ENCODE results near the gene MYH7.
"Not testable (repeated sequence)": the region's sequence is repeated elsewhere in the genome, so short reads cannot be mapped to it uniquely, and the experiment has no call there.

MYH7 gene

GRCh38 chr14:23417269-23417668, 18.2 kb downstream of the MYH7 start:
- not testable (repeated sequence) for H3K9ac ChIP-seq (ENCODE audit: low read length in 5 of 5); H3K4me3 ChIP-seq (ENCODE audit: low read depth in 1 of 5, low read length in 5 of 5); H3K27ac ChIP-seq (ENCODE audit: low read depth, low read length); H3K9me3 ChIP-seq (ENCODE audit: control insufficient read depth in 5 of 5, low read length in 5 of 5); H3K27me3 ChIP-seq (ENCODE audit: control insufficient read depth in 5 of 5, insufficient read depth in 4 of 5, low read length in 5 of 5); H3K36me3 ChIP-seq (ENCODE audit: control insufficient read depth in 5 of 5, insufficient read depth in 5 of 5, low read length in 5 of 5); H3K4me1 ChIP-seq (ENCODE audit: control insufficient read depth in 5 of 5, insufficient read depth in 5 of 5, low read length in 5 of 5)

- no peak overlapping the region for H3K9ac ChIP-seq (ENCODE audit: low read length in 5 of 5)
- H3K9me3 ChIP-seq (ENCODE audit: control insufficient read depth in 5 of 5, low read length in 5 of 5), result no peaks in the 10 kb centered on the region
- H3K27me3 ChIP-seq (ENCODE audit: control insufficient read depth in 5 of 5, insufficient read depth in 4 of 5, low read length in 5 of 5), result peaks cover 0 to 8% (median 5%) of the 10 kb centered on the region in 5 donors
- H3K4me3 ChIP-seq (ENCODE audit: low read depth in 1 of 5, low read length in 5 of 5), result no peak overlapping the region
- no peaks in the 10 kb centered on the region for H3K4me1 ChIP-seq (ENCODE audit: control insufficient read depth in 5 of 5, insufficient read depth in 5 of 5, low read length in 5 of 5)
- no peaks in the 10 kb centered on the region for H3K36me3 ChIP-seq (ENCODE audit: control insufficient read depth in 5 of 5, insufficient read depth in 5 of 5, low read length in 5 of 5)
- no peak overlapping the region for H3K27ac ChIP-seq (ENCODE audit: low read depth, low read length)
Measured at GRCh38 chr14:23416801-23417200, 18.7 kb downstream of the MYH7 start.

GRCh38 chr14:23415821-23416778, 19.4 kb downstream of the MYH7 start:
- Histone ChIP-seq H3K4me1 (ENCODE audit: control insufficient read depth in 5 of 5, insufficient read depth in 5 of 5, low read length in 5 of 5) (no peaks in the 10 kb centered on the region), H3K27ac (ENCODE audit: low read depth, low read length) (no peak overlapping the region), H3K9me3 (ENCODE audit: control insufficient read depth in 5 of 5, low read length in 5 of 5) (no peaks in the 10 kb centered on the region), H3K9ac (ENCODE audit: low read length in 5 of 5) (no peak overlapping the region), H3K36me3 (ENCODE audit: control insufficient read depth in 5 of 5, insufficient read depth in 5 of 5, low read length in 5 of 5) (no peaks in the 10 kb centered on the region), H3K4me3 (ENCODE audit: low read depth in 1 of 5, low read length in 5 of 5) (no peak overlapping the region), H3K27me3 (ENCODE audit: control insufficient read depth in 5 of 5, insufficient read depth in 4 of 5, low read length in 5 of 5) (peaks cover 0 to 8% (median 5%) of the 10 kb centered on the region in 5 donors)

GRCh38 chr14:23414906-23415820, 20.3 kb downstream of the MYH7 start:
- H3K27me3 ChIP-seq (ENCODE audit: control insufficient read depth in 5 of 5, insufficient read depth in 4 of 5, low read length in 5 of 5), result peaks cover 0 to 7% (median 6%) of the 10 kb centered on the region in 5 donors
- H3K36me3 ChIP-seq (ENCODE audit: control insufficient read depth in 5 of 5, insufficient read depth in 5 of 5, low read length in 5 of 5), result no peaks in the 10 kb centered on the region
- no peak overlapping the region for H3K9ac ChIP-seq (ENCODE audit: low read length in 5 of 5)
- no peaks in the 10 kb centered on the region for H3K9me3 ChIP-seq (ENCODE audit: control insufficient read depth in 5 of 5, low read length in 5 of 5)
- no peak overlapping the region for H3K27ac ChIP-seq (ENCODE audit: low read depth, low read length)
- no peak overlapping the region for H3K4me3 ChIP-seq (ENCODE audit: low read depth in 1 of 5, low read length in 5 of 5)
- no peaks in the 10 kb centered on the region for H3K4me1 ChIP-seq (ENCODE audit: control insufficient read depth in 5 of 5, insufficient read depth in 5 of 5, low read length in 5 of 5)

DNA sequence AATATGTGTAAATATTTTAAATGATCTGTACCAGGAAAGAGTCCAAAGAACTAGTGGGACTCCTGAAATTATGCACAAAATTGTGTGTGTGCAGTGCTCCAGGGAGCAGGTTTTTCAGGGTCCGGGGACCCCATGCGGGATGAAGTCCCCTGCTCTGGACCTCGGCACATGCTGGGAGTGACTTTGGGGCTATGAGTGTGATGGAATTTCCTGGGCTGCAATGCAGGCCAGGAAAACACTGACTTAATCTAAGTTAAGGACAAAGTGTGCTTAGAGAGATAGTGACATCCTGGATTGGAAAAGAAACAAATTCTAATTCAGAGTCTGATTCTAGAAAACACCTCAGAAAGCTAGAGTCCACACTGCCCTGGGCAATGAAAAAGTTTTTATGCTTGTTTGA, 21.2 kb downstream of the MYH7 start:
- Histone ChIP-seq H3K9ac (ENCODE audit: low read length in 5 of 5) (no peak overlapping the region), H3K27ac (ENCODE audit: low read depth, low read length) (no peak overlapping the region), H3K9me3 (ENCODE audit: control insufficient read depth in 5 of 5, low read length in 5 of 5) (no peaks in the 10 kb centered on the region), H3K36me3 (ENCODE audit: control insufficient read depth in 5 of 5, insufficient read depth in 5 of 5, low read length in 5 of 5) (no peaks in the 10 kb centered on the region), H3K4me1 (ENCODE audit: control insufficient read depth in 5 of 5, insufficient read depth in 5 of 5, low read length in 5 of 5) (no peaks in the 10 kb centered on the region), H3K4me3 (ENCODE audit: low read depth in 1 of 5, low read length in 5 of 5) (no peak overlapping the region), H3K27me3 (ENCODE audit: control insufficient read depth in 5 of 5, insufficient read depth in 4 of 5, low read length in 5 of 5) (peaks cover 0 to 10% (median 6%) of the 10 kb centered on the region in 5 donors)

- H3K27me3 ChIP-seq (ENCODE audit: control insufficient read depth in 5 of 5, insufficient read depth in 4 of 5, low read length in 5 of 5), result peaks cover 0 to 10% (median 5%) of the 10 kb centered on the region in 5 donors
- H3K27ac ChIP-seq (ENCODE audit: low read depth, low read length), result no peak overlapping the region
- H3K9me3 ChIP-seq (ENCODE audit: control insufficient read depth in 5 of 5, low read length in 5 of 5), result no peaks in the 10 kb centered on the region
- no peaks in the 10 kb centered on the region for H3K4me1 ChIP-seq (ENCODE audit: control insufficient read depth in 5 of 5, insufficient read depth in 5 of 5, low read length in 5 of 5)
- no peak overlapping the region for H3K4me3 ChIP-seq (ENCODE audit: low read depth in 1 of 5, low read length in 5 of 5)
- no peak overlapping the region for H3K9ac ChIP-seq (ENCODE audit: low read length in 5 of 5)
- no peaks in the 10 kb centered on the region for H3K36me3 ChIP-seq (ENCODE audit: control insufficient read depth in 5 of 5, insufficient read depth in 5 of 5, low read length in 5 of 5)
Measured at GRCh38 chr14:23413681-23414080, 21.8 kb downstream of the MYH7 start.

GRCh38 chr14:23411563-23412525, 23.6 kb downstream of the MYH7 start:
- Histone ChIP-seq H3K36me3 (ENCODE audit: control insufficient read depth in 5 of 5, insufficient read depth in 5 of 5, low read length in 5 of 5) (no peaks in the 10 kb centered on the region), H3K4me1 (ENCODE audit: control insufficient read depth in 5 of 5, insufficient read depth in 5 of 5, low read length in 5 of 5) (no peaks in the 10 kb centered on the region), H3K27me3 (ENCODE audit: control insufficient read depth in 5 of 5, insufficient read depth in 4 of 5, low read length in 5 of 5) (peaks cover 0 to 10% (median 5%) of the 10 kb centered on the region in 5 donors), H3K4me3 (ENCODE audit: low read depth in 1 of 5, low read length in 5 of 5) (no peak overlapping the region), H3K9ac (ENCODE audit: low read length in 5 of 5) (no peak overlapping the region), H3K27ac (ENCODE audit: low read depth, low read length) (no peak overlapping the region), H3K9me3 (ENCODE audit: control insufficient read depth in 5 of 5, low read length in 5 of 5) (no peaks in the 10 kb centered on the region)

DNA sequence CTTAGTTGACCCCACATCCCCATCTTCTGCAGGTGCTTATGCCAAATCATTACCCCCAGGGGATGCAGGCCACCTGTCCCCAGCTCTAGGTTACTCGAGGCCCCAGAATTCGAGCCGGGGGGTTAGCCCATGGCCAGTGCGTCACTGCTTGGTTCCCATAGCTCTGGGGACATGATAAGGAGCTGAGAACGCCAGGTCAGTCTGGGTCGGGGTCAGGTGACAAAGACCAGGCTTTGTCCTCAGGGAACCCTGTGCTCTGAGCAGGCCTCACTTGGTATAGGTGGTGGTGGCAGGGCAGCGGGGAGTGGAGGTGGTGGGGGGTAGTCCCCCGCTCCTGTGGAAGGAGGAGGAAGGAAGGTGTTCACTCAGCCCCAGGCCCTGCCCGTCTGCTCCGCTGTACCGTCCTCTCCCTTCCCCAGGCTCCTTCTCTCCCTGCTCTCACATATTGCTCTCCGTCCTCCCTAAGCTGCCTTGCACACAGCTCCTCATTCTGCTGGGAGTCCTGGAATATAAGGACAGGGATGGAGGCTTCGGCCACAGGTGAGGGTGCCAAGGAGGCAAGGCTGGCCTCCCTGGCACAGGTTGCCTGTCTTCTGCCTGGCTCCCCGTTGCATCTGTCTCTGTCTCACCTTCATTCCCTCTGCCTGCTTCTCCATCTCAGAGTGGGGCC, 25.4 kb downstream of the MYH7 start:
- Histone ChIP-seq H3K36me3 (ENCODE audit: control insufficient read depth in 5 of 5, insufficient read depth in 5 of 5, low read length in 5 of 5) (no peaks in the 10 kb centered on the region), H3K27me3 (ENCODE audit: control insufficient read depth in 5 of 5, insufficient read depth in 4 of 5, low read length in 5 of 5) (peaks cover 3 to 21% (median 14%) of the 10 kb centered on the region in 5 donors), H3K27ac (ENCODE audit: low read depth, low read length) (no peak overlapping the region), H3K4me1 (ENCODE audit: control insufficient read depth in 5 of 5, insufficient read depth in 5 of 5, low read length in 5 of 5) (no peaks in the 10 kb centered on the region), H3K9me3 (ENCODE audit: control insufficient read depth in 5 of 5, low read length in 5 of 5) (no peaks in the 10 kb centered on the region), H3K9ac (ENCODE audit: low read length in 5 of 5) (no peak overlapping the region), H3K4me3 (ENCODE audit: low read depth in 1 of 5, low read length in 5 of 5) (no peak overlapping the region)

- Histone ChIP-seq H3K4me3 (ENCODE audit: low read depth in 1 of 5, low read length in 5 of 5) (no peak overlapping the region), H3K27ac (ENCODE audit: low read depth, low read length) (no peak overlapping the region), H3K9ac (ENCODE audit: low read length in 5 of 5) (no peak overlapping the region), H3K4me1 (ENCODE audit: control insufficient read depth in 5 of 5, insufficient read depth in 5 of 5, low read length in 5 of 5) (no peaks in the 10 kb centered on the region), H3K36me3 (ENCODE audit: control insufficient read depth in 5 of 5, insufficient read depth in 5 of 5, low read length in 5 of 5) (no peaks in the 10 kb centered on the region), H3K9me3 (ENCODE audit: control insufficient read depth in 5 of 5, low read length in 5 of 5) (no peaks in the 10 kb centered on the region), H3K27me3 (ENCODE audit: control insufficient read depth in 5 of 5, insufficient read depth in 4 of 5, low read length in 5 of 5) (peaks cover 6 to 26% (median 14%) of the 10 kb centered on the region in 5 donors)
Measured at GRCh38 chr14:23409475-23409874, 26.0 kb downstream of the MYH7 start.

All from subcutaneous abdominal adipose tissue (tissue), 5 donors.